Measurements from ENCODE around the gene RPL5. TPM values are rescaled to one million over a fixed set of nuclear protein-coding genes. Genes with fewer than 3 reads are reported as not detected.

Gene RPL5
- total and polyA plus RNA-seq, 10 donors: 725 to 3,739 (median 1,367) TPM

DNA sequence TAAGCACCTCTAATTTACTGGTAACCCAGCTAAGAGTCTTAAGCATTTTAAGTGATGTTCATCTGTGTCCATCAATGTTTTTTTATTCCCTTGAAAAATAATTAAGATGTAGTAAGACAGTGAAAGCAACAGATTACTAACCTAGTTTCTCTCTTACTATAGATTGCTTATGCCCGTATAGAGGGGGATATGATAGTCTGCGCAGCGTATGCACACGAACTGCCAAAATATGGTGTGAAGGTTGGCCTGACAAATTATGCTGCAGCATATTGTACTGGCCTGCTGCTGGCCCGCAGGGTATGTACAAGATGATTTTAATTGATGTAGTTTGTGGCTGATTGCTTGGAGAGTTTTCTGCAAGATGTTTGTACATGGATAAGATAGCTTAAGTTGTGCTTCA is 2.8 kb downstream of the RPL5 start:
- Histone ChIP-seq H3K4me1 (peaks cover 43 to 78% (median 77%) of the 10 kb centered on the region in 6 donors), H3K9me3 (no peaks in the 10 kb centered on the region), H3K27ac (peak overlapping the region in 2 of 8 donors; percentile 96 to 97), H3K27me3 (replicated peaks in 1 of 7) (no peaks in the 10 kb centered on the region), H3K36me3 (peaks cover 0 to 65% (median 58%) of the 10 kb centered on the region in 6 donors), H3K4me3 (peak overlapping the region in 2 of 8 donors; percentile 69 to 99)
- no peak for DNase-seq
- WGBS, 5 donors: 62 to 80% (median 75%) methylated on average over 5 of the region's 5 CpGs
- intact Hi-C loops (cut with DNase I; ENCODE audit: low total_unique reads): no loop called here
- no peak for TF ChIP-seq CTCF (IDR thresholded peaks at IDR 0.05 in 8 of 11, conservative IDR thresholded peaks at IDR 0.05 in 3 of 11)
- no peak for TF ChIP-seq POLR2A (IDR thresholded peaks at IDR 0.05)
- TF ChIP-seq POLR2AphosphoS5 (IDR thresholded peaks at IDR 0.05): no peak

DNA sequence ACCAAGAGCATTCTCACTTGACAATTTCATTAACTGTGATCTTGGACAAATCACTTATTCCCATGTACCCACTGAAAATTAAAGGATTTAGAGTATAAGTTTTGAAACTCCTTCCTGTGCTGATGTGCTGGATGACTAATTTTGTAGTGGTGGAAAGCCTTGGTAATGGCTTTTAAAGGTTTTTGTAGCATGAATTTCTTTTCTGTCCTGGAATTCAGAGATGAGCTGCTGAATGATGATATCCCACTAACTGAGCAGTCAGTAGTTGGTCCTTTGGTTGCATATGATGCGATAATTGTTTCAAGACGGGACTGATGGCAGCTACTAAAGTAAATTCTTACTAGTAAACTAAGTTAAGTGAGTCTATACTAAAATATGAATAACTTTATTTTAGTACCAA is 5.2 kb downstream of the RPL5 start:
- no peak for TF ChIP-seq CTCF (IDR thresholded peaks at IDR 0.05 in 8 of 11, conservative IDR thresholded peaks at IDR 0.05 in 3 of 11)
- no peak for TF ChIP-seq POLR2AphosphoS5 (IDR thresholded peaks at IDR 0.05)
- no peak for TF ChIP-seq POLR2A (IDR thresholded peaks at IDR 0.05)

GRCh38 chr1:92838519-92838918 is 6.7 kb downstream of the RPL5 start:
- Histone ChIP-seq H3K27ac (peak overlapping the region in 1 of 8 donors; percentile 12), H3K4me3 (no peak overlapping the region), H3K4me1 (peaks cover 42 to 78% (median 72%) of the 10 kb centered on the region in 6 donors), H3K27me3 (replicated peaks in 1 of 7) (no peaks in the 10 kb centered on the region), H3K9me3 (no peaks in the 10 kb centered on the region), H3K36me3 (peaks cover 0 to 100% (median 97%) of the 10 kb centered on the region in 6 donors)
- no peak for DNase-seq
- intact Hi-C loops (cut with DNase I; ENCODE audit: low total_unique reads): no loop called here
- WGBS, 5 donors: 0 to 25% (median 0%) methylated on average over 1 of the region's 1 CpG
- TF ChIP-seq CTCF (IDR thresholded peaks at IDR 0.05 in 8 of 11, conservative IDR thresholded peaks at IDR 0.05 in 3 of 11) (no peak), POLR2AphosphoS5 (IDR thresholded peaks at IDR 0.05) (no peak), POLR2A (IDR thresholded peaks at IDR 0.05) (no peak)

More for the DNA sequence above, 5.2 kb downstream of the RPL5 start:
- Histone ChIP-seq H3K27ac (no peak overlapping the region), H3K4me1 (peaks cover 48 to 89% (median 83%) of the 10 kb centered on the region in 6 donors), H3K27me3 (replicated peaks in 1 of 7) (no peaks in the 10 kb centered on the region), H3K36me3 (peaks cover 0 to 89% (median 83%) of the 10 kb centered on the region in 6 donors), H3K4me3 (no peak overlapping the region), H3K9me3 (no peaks in the 10 kb centered on the region)
- intact Hi-C loops (cut with DNase I; ENCODE audit: low total_unique reads): no loop called here
- DNase-seq: no peak
- WGBS, 5 donors: 82 to 97% (median 91%) methylated on average over 2 of the region's 2 CpGs

- 61 to 76% (median 66%) methylated on average over 2 of the region's 2 CpGs for WGBS, 5 donors
- H3K9me3 ChIP-seq: no peaks in the 10 kb centered on the region
- no peaks in the 10 kb centered on the region for H3K27me3 ChIP-seq (replicated peaks in 1 of 7)
- intact Hi-C loops (cut with DNase I; ENCODE audit: low total_unique reads): no loop called here
- no peak for TF ChIP-seq CTCF (IDR thresholded peaks at IDR 0.05 in 8 of 11, conservative IDR thresholded peaks at IDR 0.05 in 3 of 11)
- no peak for TF ChIP-seq POLR2AphosphoS5 (IDR thresholded peaks at IDR 0.05)
- TF ChIP-seq POLR2A (IDR thresholded peaks at IDR 0.05): no peak
- H3K27ac ChIP-seq: peak overlapping the region in 4 of 8 donors; percentile 9 to 28 (median 12)
- no peak for DNase-seq
- peaks cover 0 to 100% (median 97%) of the 10 kb centered on the region in 6 donors for H3K36me3 ChIP-seq
- H3K4me1 ChIP-seq: peaks cover 35 to 69% (median 63%) of the 10 kb centered on the region in 6 donors
- no peak overlapping the region for H3K4me3 ChIP-seq
Observed at GRCh38 chr1:92839442-92839841, 7.6 kb downstream of the RPL5 start.

Measured in spleen (tissue), 11 donors.